GM12891 (cell line): ENCODE data around the gene NLRP14.

Experiments
- PAX5 ChIP-seq: IDR thresholded peaks from 2 replicates; pipeline ENCODE4 v1.6.1; 2011; ENCODE audit warnings: low read length, moderate library complexity, mild to moderate bottlenecking; ENCODE audit not compliant: insufficient read depth, severe bottlenecking
- POLR2A ChIP-seq: IDR thresholded peaks from 2 replicates; pipeline ENCODE4 v1.6.1; 2011; ENCODE audit warnings: low read depth, low read length, control low read depth
- POLR2AphosphoS5 ChIP-seq: IDR thresholded peaks from 2 replicates; pipeline ENCODE4 v1.6.1; 2011; ENCODE audit warnings: low read depth, low read length, control low read depth
- POU2F2 ChIP-seq: IDR thresholded peaks from 2 replicates; pipeline ENCODE4 v1.6.1; 2011; ENCODE audit warnings: low read depth, mild to moderate bottlenecking, control low read depth, low read length, moderate library complexity
- SPI1 ChIP-seq: IDR thresholded peaks from 2 replicates; pipeline ENCODE4 v1.6.1; 2011; ENCODE audit warnings: low read depth, low read length, control low read depth

- no peak for TF ChIP-seq POLR2A
- no peak for TF ChIP-seq POLR2AphosphoS5
- TF ChIP-seq SPI1: no peak
- no peak for TF ChIP-seq PAX5
- TF ChIP-seq POU2F2: no peak
Measured at GRCh38 chr11:7072401-7073028, 52.2 kb downstream of the NLRP14 start.
